Endothelial cell of umbilical vein (primary cell): ENCODE results near the gene LRP1-AS. TPM values are rescaled to one million over a fixed set of nuclear protein-coding genes. Genes with fewer than 3 reads are reported as not detected.

Experiments
- BruUV-seq: library from RNA; stranded (reverse); fragments of 400-500 nt; replicated peaks from 2 replicates; lab custom pipeline; 2021; lab: Mats Ljungman, UMichigan
- CTCF ChIA-PET: fragments of 300-600, 350-600 bp; sonication (Branson Sonifier 250); formaldehyde crosslinking; loops from one replicate; lab custom pipeline; 2021; ENCODE audit warnings: antibody characterized with exemption, inconsistent platforms; lab: Charles Lee
- POLR2A ChIA-PET: fragments of 300-600, 350-600 bp; sonication (Branson Sonifier 250); formaldehyde crosslinking; loops from one replicate; lab custom pipeline; 2021; ENCODE audit warnings: antibody characterized with exemption, inconsistent platforms; lab: Charles Lee
- DNase-seq: peaks from one replicate; pipeline ENCODE4 v3.0.0-alpha.2; 2011; ENCODE audit warnings: low read depth, low spot score
- FAIRE-seq: peaks from 2 replicates; lab custom pipeline; 2011; peaks lifted over from hg19 to GRCh38; lab: Jason Lieb, UNC
- H2AFZ ChIP-seq: 2 replicates; pipeline ENCODE4 v1.6.0; 2012; ENCODE audit warnings: low read depth, low read length, control low read depth, inconsistent platforms
- H3K27ac ChIP-seq: 2 replicates; pipeline ENCODE4 v1.5.1; 2011; ENCODE audit warnings: low read depth, mild to moderate bottlenecking, control low read depth, low read length, moderate library complexity; ENCODE audit not compliant: insufficient read depth
- H3K27me3 ChIP-seq, 2 experiments: 2 replicates each; pipeline versions ENCODE4 v1.6.0 to v1.6.1; 2011; ENCODE audit warnings: low read length in 2 of 2, mixed read lengths in 1 of 2; ENCODE audit not compliant: control insufficient read depth in 2 of 2, insufficient read depth in 2 of 2
- H3K36me3 ChIP-seq, 2 experiments: 2 replicates in 1 of 2; 3 replicates in 1 of 2; pipeline ENCODE4 v1.5.1; 2011; ENCODE audit warnings: low read length in 2 of 2, mild to moderate bottlenecking in 1 of 2, moderate library complexity in 1 of 2; ENCODE audit not compliant: control insufficient read depth in 2 of 2, insufficient read depth in 2 of 2; ENCODE audit errors: extremely low read depth in 1 of 2
- H3K4me1 ChIP-seq: 3 replicates; pipeline ENCODE4 v1.5.1; 2011; ENCODE audit warnings: mild to moderate bottlenecking, low read length; ENCODE audit not compliant: control insufficient read depth, insufficient read depth; ENCODE audit errors: extremely low read depth
- H3K4me2 ChIP-seq: 2 replicates; pipeline ENCODE4 v1.6.1; 2011; ENCODE audit warnings: low read length, control low read depth, mixed read lengths; ENCODE audit not compliant: insufficient read depth
- H3K4me3 ChIP-seq, 3 experiments: fragments of 200-600 bp in 1 of 3; sonication (generic), shearing (Covaris generic) in 1 of 3; replicated peaks in 1 of 3; 2 replicates each; pipeline ENCODE4 v1.5.1; 2011 to 2016; ENCODE audit warnings: control low read depth in 3 of 3, low read length in 3 of 3, mild to moderate bottlenecking in 2 of 3, inconsistent platforms in 1 of 3, low read depth in 1 of 3, moderate library complexity in 1 of 3; ENCODE audit not compliant: insufficient read depth in 1 of 3
- H3K79me2 ChIP-seq: 2 replicates; pipeline ENCODE4 v1.6.0; 2012; ENCODE audit warnings: low read length, inconsistent platforms; ENCODE audit not compliant: control insufficient read depth, insufficient read depth
- H3K9ac ChIP-seq: replicated peaks from 2 replicates; pipeline ENCODE3; 2011; ENCODE audit warnings: low read length, control low read depth; ENCODE audit not compliant: insufficient read depth; ENCODE audit errors: extremely low read depth
- H3K9me1 ChIP-seq: replicated peaks from 3 replicates; pipeline ENCODE4 v1.6.0; 2011; ENCODE audit warnings: mild to moderate bottlenecking, low read length; ENCODE audit not compliant: control insufficient read depth, insufficient read depth; ENCODE audit errors: extremely low read depth
- H3K9me3 ChIP-seq: replicated peaks from 2 replicates; pipeline ENCODE4 v1.5.1; 2012; ENCODE audit warnings: low read length, inconsistent platforms; ENCODE audit not compliant: control insufficient read depth, insufficient read depth
- H4K20me1 ChIP-seq: replicated peaks from 2 replicates; pipeline ENCODE3; 2011; ENCODE audit warnings: mild to moderate bottlenecking, low read length; ENCODE audit not compliant: control insufficient read depth, insufficient read depth; ENCODE audit errors: extremely low read depth
- EZH2 ChIP-seq: IDR thresholded peaks from 2 replicates; pipeline ENCODE4 v1.6.1; 2012; ENCODE audit warnings: borderline replicate concordance, low read depth, mild to moderate bottlenecking, moderate library complexity, low read length, inconsistent platforms; ENCODE audit not compliant: severe bottlenecking
- GATA2 ChIP-seq: IDR thresholded peaks from 2 replicates; pipeline ENCODE4 v1.7.0; 2011; ENCODE audit warnings: low read depth, mild to moderate bottlenecking, moderate library complexity, mixed read lengths, low read length; ENCODE audit not compliant: insufficient read length, insufficient read depth
- POLR2A ChIP-seq: IDR thresholded peaks from 2 replicates; pipeline ENCODE4 v1.6.1; 2012; ENCODE audit warnings: low read depth, mild to moderate bottlenecking, control low read depth, low read length
- POLR2AphosphoS5 ChIP-seq: IDR thresholded peaks from 2 replicates; pipeline ENCODE4 v1.6.1; 2012; ENCODE audit warnings: low read depth, mild to moderate bottlenecking, control low read depth, low read length, moderate library complexity; ENCODE audit not compliant: insufficient read depth
- dilution Hi-C: fragments of 300-500 bp; cut with MboI; formaldehyde crosslinking; loops from one replicate; pipeline ENCODE4 v1.15.0; 2019; ENCODE audit warnings: low sequenced_read_pairs; ENCODE audit not compliant: extremely low pct_ligation_motif_present
- intact Hi-C: fragments of 100-400 bp; cut with micrococcal nuclease; formaldehyde crosslinking; loops from one replicate; pipeline ENCODE4 v1.10.0; 2022
- polyA plus RNA-seq, 4 experiments: library from polyadenylated mRNA; depleted of rRNA in 3 of 4; stranded (reverse) in 3 of 4; unstranded in 1 of 4; fragments of >200 nt; gene quantifications; 2 replicates each; pipeline versions ENCODE4 v1.2.1 to v1.2.3, GENCODE V29; 2011 to 2012; ENCODE audit warnings: missing spikeins in 1 of 4
- total RNA-seq: library from RNA; stranded (reverse); gene quantifications from 2 replicates; pipeline ENCODE4 v1.2.3, GENCODE V29; 2021
- TF ChIP-seq, protein P1 (sequence below): IDR thresholded peaks from 2 replicates; pipeline ENCODE4 v1.6.1; 2011; ENCODE audit not compliant: insufficient read depth, insufficient read length
- TF ChIP-seq, protein P2 (sequence below), 2 donors: IDR thresholded peaks; 1 replicate in 1 of 2; 2 replicates in 1 of 2; pipeline ENCODE4 v1.5.1; 2011; ENCODE audit warnings: low read length in 2 of 2, mild to moderate bottlenecking in 2 of 2, moderate library complexity in 2 of 2, control low read depth in 1 of 2, inconsistent platforms in 1 of 2, low read depth in 1 of 2; ENCODE audit not compliant: insufficient read depth in 1 of 2; ENCODE audit errors: extremely low read depth in 1 of 2

The LRP1-AS gene
- total and polyA plus RNA-seq, 2 donors (not counting 3 experiments of a cell fraction or from before 2014, with no cell fraction given) = not detected

DNA sequence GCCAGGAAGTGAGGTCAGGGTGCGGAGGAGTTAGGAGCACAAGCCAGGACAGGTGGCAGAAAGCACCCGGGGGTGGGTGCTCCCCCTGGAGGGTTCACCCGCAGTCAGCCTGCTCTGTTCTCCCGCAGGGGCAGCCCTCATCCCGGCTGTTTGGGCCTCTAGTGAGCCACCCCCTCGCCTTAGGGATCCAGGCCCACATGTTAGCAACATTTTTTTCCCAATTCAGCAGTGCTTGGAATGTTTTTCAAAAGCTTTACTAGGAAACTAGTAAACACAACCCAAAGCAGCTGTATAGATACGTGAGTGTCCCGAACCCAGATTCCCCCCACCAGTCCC is 40.6 kb upstream of the LRP1-AS start:
- no peak overlapping the region for H3K27ac ChIP-seq
- H3K9me3 ChIP-seq = no peaks in the 10 kb centered on the region
- no peaks in the 10 kb centered on the region for H3K4me1 ChIP-seq
- dilution Hi-C loops = no loop called here
- TF ChIP-seq GATA2 = no peak
- TF ChIP-seq, protein P1, sequence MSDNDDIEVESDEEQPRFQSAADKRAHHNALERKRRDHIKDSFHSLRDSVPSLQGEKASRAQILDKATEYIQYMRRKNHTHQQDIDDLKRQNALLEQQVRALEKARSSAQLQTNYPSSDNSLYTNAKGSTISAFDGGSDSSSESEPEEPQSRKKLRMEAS = no peak
- no peak for TF ChIP-seq EZH2
- TF ChIP-seq POLR2A = no peak
- no peak for TF ChIP-seq POLR2AphosphoS5
- TF ChIP-seq, protein P2, sequence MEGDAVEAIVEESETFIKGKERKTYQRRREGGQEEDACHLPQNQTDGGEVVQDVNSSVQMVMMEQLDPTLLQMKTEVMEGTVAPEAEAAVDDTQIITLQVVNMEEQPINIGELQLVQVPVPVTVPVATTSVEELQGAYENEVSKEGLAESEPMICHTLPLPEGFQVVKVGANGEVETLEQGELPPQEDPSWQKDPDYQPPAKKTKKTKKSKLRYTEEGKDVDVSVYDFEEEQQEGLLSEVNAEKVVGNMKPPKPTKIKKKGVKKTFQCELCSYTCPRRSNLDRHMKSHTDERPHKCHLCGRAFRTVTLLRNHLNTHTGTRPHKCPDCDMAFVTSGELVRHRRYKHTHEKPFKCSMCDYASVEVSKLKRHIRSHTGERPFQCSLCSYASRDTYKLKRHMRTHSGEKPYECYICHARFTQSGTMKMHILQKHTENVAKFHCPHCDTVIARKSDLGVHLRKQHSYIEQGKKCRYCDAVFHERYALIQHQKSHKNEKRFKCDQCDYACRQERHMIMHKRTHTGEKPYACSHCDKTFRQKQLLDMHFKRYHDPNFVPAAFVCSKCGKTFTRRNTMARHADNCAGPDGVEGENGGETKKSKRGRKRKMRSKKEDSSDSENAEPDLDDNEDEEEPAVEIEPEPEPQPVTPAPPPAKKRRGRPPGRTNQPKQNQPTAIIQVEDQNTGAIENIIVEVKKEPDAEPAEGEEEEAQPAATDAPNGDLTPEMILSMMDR (IDR thresholded peaks at IDR 0.05; ENCODE audit: extremely low read depth in 1 of 2, insufficient read depth in 1 of 2, low read depth in 1 of 2, low read length in 2 of 2) = no peak
- intact Hi-C loops = no loop called here
- no peak overlapping the region for H2AFZ ChIP-seq
- no TSS peak for BruUV-seq
- no peaks in the 10 kb centered on the region for H3K9me1 ChIP-seq
- no peak overlapping the region for H3K9ac ChIP-seq
- no peaks in the 10 kb centered on the region for H3K27me3 ChIP-seq
- ChIA-PET CTCF (interaction anchor here (1.1 to 10.3 kb wide), 4 partner anchors 16 to 118 kb away, joined by 5 to 164 read pairs (median 57); no protein-coding TSS in a partner anchor), POLR2A (no interaction called here)
- no peak for DNase-seq
- no peaks in the 10 kb centered on the region for H4K20me1 ChIP-seq
- FAIRE-seq = no peak
- H3K36me3 ChIP-seq = no peaks in the 10 kb centered on the region
- no peaks in the 10 kb centered on the region for H3K79me2 ChIP-seq
- no peak overlapping the region for H3K4me2 ChIP-seq
- no peak overlapping the region for H3K4me3 ChIP-seq
